NK-92 (cell line): ENCODE measurements around the gene LGALS7.

ENCODE experiments used
- DNase-seq: peaks from one replicate; lab custom pipeline; 2025; ENCODE audit not compliant: unreplicated experiment; lab: John Stamatoyannopoulos, UW

LGALS7 gene

GRCh38 chr19:38728752-38729541 is 44.4 kb downstream of the LGALS7 start:
- DNase-seq, result no peak

- no peak for DNase-seq
Measured at GRCh38 chr19:38727868-38728660, 45.3 kb downstream of the LGALS7 start.

DNA sequence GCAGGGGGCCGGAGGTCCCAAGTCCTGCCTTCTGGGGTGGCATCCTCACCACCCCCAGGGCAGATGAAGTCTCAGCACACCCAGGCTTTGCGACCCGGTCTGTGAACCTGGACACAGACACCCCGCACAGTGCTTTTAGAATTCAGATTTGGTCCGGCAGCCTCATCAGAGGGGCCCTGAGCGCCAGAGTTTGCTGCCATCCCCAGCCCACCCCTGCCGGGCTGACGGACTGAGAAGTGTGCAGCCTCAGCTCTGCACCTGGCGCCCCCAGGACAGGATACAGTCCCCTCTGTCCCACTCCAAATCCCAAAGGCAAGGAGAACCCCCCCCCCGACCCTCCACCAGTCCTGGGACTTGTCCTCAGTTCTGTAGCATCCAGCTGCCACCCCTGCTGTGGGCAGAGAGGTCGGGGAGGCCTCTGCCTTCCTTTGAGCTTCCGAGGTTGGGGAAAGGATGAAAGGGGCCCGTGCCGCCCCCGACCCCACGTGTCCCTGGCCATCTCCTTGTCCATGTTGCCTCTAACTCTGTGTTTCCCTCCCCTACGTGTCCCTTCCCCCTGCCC is 45.9 kb downstream of the LGALS7 start:
- DNase-seq, result no peak

DNA sequence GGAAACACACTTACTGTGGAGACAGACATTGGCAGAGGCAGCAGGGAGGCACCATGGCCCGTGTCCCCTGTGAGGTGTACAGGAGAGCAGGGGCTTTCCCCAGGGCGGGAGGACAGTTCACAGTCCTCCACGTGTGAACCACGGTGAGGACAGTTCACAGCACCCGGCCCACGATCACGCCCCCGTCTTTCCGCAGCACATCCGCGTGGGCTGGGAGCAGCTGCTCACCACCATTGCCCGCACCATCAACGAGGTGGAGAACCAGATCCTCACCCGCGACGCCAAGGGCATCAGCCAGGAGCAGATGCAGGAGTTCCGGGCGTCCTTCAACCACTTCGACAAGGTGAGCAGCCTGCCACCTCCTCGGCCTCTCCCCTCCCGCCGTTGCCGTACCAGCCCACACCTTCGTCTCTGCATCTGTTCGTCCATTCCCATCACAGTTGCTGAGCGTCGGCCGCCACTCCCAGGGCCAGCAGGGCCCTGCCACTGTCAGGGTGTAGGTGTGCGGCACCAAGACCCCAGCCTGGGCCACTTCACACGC is 46.5 kb downstream of the LGALS7 start:
- DNase-seq, result no peak

- DNase-seq, result no peak
Measured at GRCh38 chr19:38726284-38726673, 47.0 kb downstream of the LGALS7 start.

DNA sequence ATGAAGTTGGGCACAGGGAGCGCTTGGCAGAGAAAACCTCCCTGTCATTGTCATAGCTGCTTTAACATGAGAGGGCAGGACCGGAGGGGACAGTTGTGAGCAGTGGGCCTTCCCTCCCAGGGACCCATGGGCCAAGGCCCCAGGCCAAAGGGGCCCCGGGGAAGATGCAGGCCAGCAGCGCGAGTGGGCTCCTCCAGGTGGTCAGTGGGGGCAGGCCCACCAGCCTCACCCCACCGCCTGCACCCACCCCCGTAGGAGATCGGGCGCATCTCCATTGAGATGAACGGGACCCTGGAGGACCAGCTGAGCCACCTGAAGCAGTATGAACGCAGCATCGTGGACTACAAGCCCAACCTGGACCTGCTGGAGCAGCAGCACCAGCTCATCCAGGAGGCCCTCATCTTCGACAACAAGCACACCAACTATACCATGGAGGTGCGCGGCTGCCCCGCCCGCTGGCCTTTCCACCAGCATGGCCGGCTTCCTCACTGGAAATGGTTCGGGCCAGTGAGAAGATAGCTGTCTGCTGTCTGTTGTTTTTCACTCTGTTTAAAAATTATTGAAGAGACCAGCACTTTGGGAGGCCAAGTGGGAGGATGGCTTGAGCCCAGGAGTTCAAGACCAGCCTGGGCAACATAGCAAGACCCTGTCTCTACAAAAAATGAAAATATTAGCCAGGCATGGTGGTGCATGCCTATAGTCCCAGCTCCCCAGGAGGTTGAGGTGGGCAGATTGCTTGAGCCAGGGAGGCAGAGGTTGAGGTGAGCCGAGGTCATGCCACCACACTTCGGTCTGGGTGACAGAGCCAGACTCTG is 47.6 kb downstream of the LGALS7 start:
- no peak for DNase-seq

GRCh38 chr19:38723990-38724854 is 49.1 kb downstream of the LGALS7 start:
- no peak for DNase-seq

GRCh38 chr19:38723606-38723965 is 49.7 kb downstream of the LGALS7 start:
- no peak for DNase-seq

GRCh38 chr19:38722947-38723605 is 50.2 kb downstream of the LGALS7 start:
- DNase-seq, result no peak

DNA sequence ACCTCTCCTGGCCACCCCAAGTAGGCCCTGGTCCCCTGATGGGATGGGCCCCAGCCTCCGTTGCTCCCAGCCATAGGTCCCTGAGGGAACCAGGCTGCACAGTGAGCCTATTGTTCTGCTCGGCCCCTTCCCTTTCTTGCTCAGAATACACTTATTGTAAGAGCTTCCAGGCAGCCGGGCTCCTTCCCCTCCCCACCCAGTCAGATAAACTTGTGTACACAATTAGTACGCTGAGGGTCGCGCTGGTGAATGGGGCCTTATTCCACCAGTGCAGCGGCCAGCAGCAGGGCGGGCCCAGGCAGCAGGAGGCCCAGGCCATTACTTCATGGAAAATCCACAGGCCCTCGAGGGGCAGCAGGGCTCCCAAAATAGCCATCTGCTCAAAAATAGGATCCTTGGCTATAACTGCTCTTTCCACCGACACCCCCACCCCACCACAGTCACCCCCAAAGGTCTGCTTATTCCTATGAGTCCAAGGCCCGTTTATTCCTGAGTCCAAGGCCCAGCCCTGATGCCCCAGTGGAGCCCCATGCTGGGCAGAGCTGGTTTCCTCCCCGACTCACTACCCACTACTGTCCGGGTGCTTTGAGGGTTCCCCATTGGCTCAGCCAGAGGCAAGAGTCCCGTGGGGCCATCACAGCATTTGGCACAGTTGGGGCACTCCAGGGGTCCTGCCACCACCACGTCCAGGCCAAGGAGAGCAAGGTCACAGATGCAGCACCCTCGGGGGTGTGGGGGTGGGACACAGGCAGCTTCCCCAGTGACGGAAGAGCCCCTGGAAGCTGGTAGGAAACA is 51.1 kb downstream of the LGALS7 start:
- DNase-seq, result no peak

DNA sequence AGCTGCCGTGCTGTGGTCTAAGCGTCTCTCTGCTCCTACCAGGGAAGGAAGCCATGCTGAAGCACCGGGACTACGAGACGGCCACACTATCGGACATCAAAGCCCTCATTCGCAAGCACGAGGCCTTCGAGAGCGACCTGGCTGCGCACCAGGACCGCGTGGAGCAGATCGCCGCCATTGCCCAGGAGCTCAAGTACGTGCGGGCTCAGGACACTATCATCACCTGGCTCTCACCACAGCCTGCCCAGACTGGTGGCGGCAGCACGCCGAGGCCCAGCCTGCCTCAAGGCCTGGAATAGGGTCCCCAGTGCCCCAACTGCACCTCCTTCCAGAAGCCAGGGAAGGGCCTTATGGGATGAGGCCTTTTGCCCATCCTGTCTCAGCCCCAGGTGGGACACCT is 51.8 kb downstream of the LGALS7 start:
- no peak for DNase-seq
